ENCODE measurements around the gene KDM4B. TPM values are rescaled to one million over a fixed set of nuclear protein-coding genes. Genes with fewer than 3 reads are reported as not detected.

The KDM4B gene
- total and polyA plus RNA-seq, 2 donors (not counting 1 experiment from before 2014, with no cell fraction given), result 75.5 to 205 TPM

DNA sequence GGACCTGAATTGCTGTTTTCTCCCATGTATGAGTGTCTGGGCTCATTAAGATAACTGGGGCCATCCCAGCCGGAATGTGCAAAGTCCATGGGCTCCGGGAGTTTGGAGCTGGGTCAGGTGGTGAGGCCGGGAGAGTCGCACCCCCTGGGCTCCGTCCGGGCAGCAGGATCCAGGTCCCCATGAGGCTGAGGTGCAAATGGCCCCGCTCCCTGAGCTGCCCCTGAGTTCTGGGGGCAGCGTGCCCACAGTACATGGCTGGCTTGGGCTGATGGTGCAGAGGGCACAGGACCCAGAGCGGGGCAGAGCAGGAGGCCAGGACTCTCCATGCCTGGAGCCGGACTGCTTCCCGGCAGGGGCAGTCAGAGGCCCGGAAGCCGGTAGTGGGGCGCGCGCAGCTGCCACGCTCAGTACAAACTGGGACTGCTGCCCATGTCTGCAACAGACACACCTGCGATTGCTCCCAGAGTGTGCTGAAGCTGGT, 136.0 kb downstream of the KDM4B start:
- H2AFZ ChIP-seq (ENCODE audit: insufficient read depth, low read depth, low read length, poor library complexity, severe bottlenecking), result no peak overlapping the region
- ChIA-PET POLR2A (no interaction called here), CTCF (interaction anchor here (2.0 kb wide), 1 partner anchor 26 kb away, joined by 5 read pairs; no protein-coding TSS in a partner anchor)
- DNase-seq (no peak), ATAC-seq (ENCODE audit: low read depth) (no peak)
- no peaks in the 10 kb centered on the region for H3K4me1 ChIP-seq (ENCODE audit: control insufficient read depth in 2 of 2, insufficient read depth in 2 of 2, low read length in 2 of 2)
- 97% methylated on average over 18 of the region's 18 CpGs for WGBS (ENCODE audit: insufficient coverage)
- no peak overlapping the region for H3K4me2 ChIP-seq (replicated peaks; ENCODE audit: low read depth, low read length, poor library complexity, severe bottlenecking)
- H3K4me3 ChIP-seq (ENCODE audit: control extremely low read depth in 1 of 5, extremely low read depth in 1 of 5, insufficient read depth in 1 of 5, low read depth in 2 of 5, low read length in 4 of 5), result no peak overlapping the region
- intact Hi-C loops (cut with micrococcal nuclease), result no loop called here
- Mint-ChIP-seq H3K9me3 (ENCODE audit: insufficient read depth) (peaks cover 4% of the 10 kb centered on the region), H3K4me3 (no peak overlapping the region), H3K4me1 (no peaks in the 10 kb centered on the region), H3K27ac (no peak overlapping the region), H3K27me3 (no peaks in the 10 kb centered on the region)
- no peak overlapping the region for H3K9ac ChIP-seq (ENCODE audit: low read length)
- H3K27me3 ChIP-seq (replicated peaks in 1 of 4; ENCODE audit: control extremely low read depth in 1 of 4, control insufficient read depth in 3 of 4, insufficient read depth in 4 of 4, low read length in 3 of 4), result no peaks in the 10 kb centered on the region
- H3K79me2 ChIP-seq (ENCODE audit: control insufficient read depth, insufficient read depth, low read length), result peaks cover 7% of the 10 kb centered on the region
- peaks cover 0 to 10% (median 7%) of the 10 kb centered on the region in 3 donors for H3K9me3 ChIP-seq (ENCODE audit: control extremely low read depth in 1 of 3, control insufficient read depth in 2 of 3, insufficient read depth in 1 of 3, low read length in 2 of 3)
- no peaks in the 10 kb centered on the region for H4K20me1 ChIP-seq (ENCODE audit: control insufficient read depth, insufficient read depth, low read length, poor library complexity, severe bottlenecking)
- H3K36me3 ChIP-seq (replicated peaks in 1 of 2; ENCODE audit: control extremely low read depth in 1 of 2, control insufficient read depth in 1 of 2, extremely low read depth in 1 of 2, insufficient read depth in 2 of 2, low read length in 1 of 2), result peaks cover 1 to 5% of the 10 kb centered on the region in 2 experiments
- no peak overlapping the region for H3K27ac ChIP-seq (ENCODE audit: low read length in 2 of 2)
- TF ChIP-seq CTCF (IDR thresholded peaks at IDR 0.05) (no peak), EZH2 (IDR thresholded peaks at IDR 0.05; ENCODE audit: borderline replicate concordance, insufficient read depth, low read depth, low read length, poor library complexity, severe bottlenecking) (no peak)

DNA sequence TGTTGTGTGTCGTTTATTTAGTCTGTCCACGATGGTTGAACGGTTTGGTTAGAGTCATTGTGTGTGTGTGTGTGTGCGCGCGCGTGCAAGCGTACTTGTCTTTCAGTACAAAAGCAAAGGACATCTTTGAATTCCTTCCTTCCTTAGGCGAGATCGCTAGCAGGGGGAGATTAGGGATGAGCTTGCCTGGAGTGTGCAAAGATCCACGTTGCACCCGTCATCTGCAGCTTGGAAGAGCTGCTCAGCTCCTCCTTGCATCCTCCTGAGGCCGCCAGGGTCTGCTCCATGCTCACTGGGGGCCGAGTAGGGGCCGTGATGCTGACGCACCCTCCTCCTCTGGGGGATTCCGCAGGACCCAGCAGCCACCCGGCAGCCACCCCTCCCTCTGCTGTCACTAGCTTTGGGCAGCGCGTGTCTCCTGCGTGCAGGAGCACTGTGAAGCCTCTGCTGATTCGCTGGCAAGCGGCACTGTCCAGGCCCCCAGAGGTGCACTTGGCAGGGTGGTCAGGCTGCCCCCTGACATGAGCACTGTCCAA, 137.3 kb downstream of the KDM4B start:
- Histone ChIP-seq H3K27me3 (replicated peaks in 1 of 4; ENCODE audit: control extremely low read depth in 1 of 4, control insufficient read depth in 3 of 4, insufficient read depth in 4 of 4, low read length in 3 of 4) (no peaks in the 10 kb centered on the region), H2AFZ (ENCODE audit: insufficient read depth, low read depth, low read length, poor library complexity, severe bottlenecking) (no peak overlapping the region), H3K9me3 (ENCODE audit: control extremely low read depth in 1 of 3, control insufficient read depth in 2 of 3, insufficient read depth in 1 of 3, low read length in 2 of 3) (no peaks in the 10 kb centered on the region), H3K4me3 (ENCODE audit: control extremely low read depth in 1 of 5, extremely low read depth in 1 of 5, insufficient read depth in 1 of 5, low read depth in 2 of 5, low read length in 4 of 5) (no peak overlapping the region), H4K20me1 (ENCODE audit: control insufficient read depth, insufficient read depth, low read length, poor library complexity, severe bottlenecking) (no peaks in the 10 kb centered on the region), H3K36me3 (replicated peaks in 1 of 2; ENCODE audit: control extremely low read depth in 1 of 2, control insufficient read depth in 1 of 2, extremely low read depth in 1 of 2, insufficient read depth in 2 of 2, low read length in 1 of 2) (peaks cover 0 to 5% of the 10 kb centered on the region in 2 experiments), H3K4me1 (ENCODE audit: control insufficient read depth in 2 of 2, insufficient read depth in 2 of 2, low read length in 2 of 2) (no peaks in the 10 kb centered on the region), H3K79me2 (ENCODE audit: control insufficient read depth, insufficient read depth, low read length) (peaks cover 1% of the 10 kb centered on the region), H3K4me2 (replicated peaks; ENCODE audit: low read depth, low read length, poor library complexity, severe bottlenecking) (no peak overlapping the region), H3K9ac (ENCODE audit: low read length) (no peak overlapping the region), H3K27ac (ENCODE audit: low read length in 2 of 2) (no peak overlapping the region)
- intact Hi-C loops (cut with micrococcal nuclease), result no loop called here
- H3K27me3 Mint-ChIP-seq, result no peaks in the 10 kb centered on the region
- ChIA-PET CTCF (no interaction called here), POLR2A (no interaction called here)
- no peaks in the 10 kb centered on the region for H3K9me3 Mint-ChIP-seq (ENCODE audit: insufficient read depth)
- no peak overlapping the region for H3K4me3 Mint-ChIP-seq
- ATAC-seq (ENCODE audit: low read depth), result no peak
- H3K27ac Mint-ChIP-seq, result no peak overlapping the region
- TF ChIP-seq EZH2 (IDR thresholded peaks at IDR 0.05; ENCODE audit: borderline replicate concordance, insufficient read depth, low read depth, low read length, poor library complexity, severe bottlenecking) (no peak), CTCF (IDR thresholded peaks at IDR 0.05) (no peak)
- no peaks in the 10 kb centered on the region for H3K4me1 Mint-ChIP-seq
- WGBS (ENCODE audit: insufficient coverage), result 98% methylated on average over 23 of the region's 23 CpGs
- no peak for DNase-seq

Data from B cell (primary cell).